GM19328 (cell line): ENCODE measurements around the gene DENND1A.
"Not testable (repeated sequence)": the region's sequence is repeated elsewhere in the genome, so short reads cannot be mapped to it uniquely, and the experiment has no call there.

Source experiments
- ATAC-seq: cut with Tn5 transposase; IDR thresholded peaks from one replicate; pipeline ENCODE4 v1.9.1; 2021; ENCODE audit warnings: mild to moderate bottlenecking, moderate library complexity; ENCODE audit not compliant: unreplicated experiment

DENND1A gene

GRCh38 chr9:123825342-123826060, 104.4 kb downstream of the DENND1A start:
- no peak for ATAC-seq

DNA sequence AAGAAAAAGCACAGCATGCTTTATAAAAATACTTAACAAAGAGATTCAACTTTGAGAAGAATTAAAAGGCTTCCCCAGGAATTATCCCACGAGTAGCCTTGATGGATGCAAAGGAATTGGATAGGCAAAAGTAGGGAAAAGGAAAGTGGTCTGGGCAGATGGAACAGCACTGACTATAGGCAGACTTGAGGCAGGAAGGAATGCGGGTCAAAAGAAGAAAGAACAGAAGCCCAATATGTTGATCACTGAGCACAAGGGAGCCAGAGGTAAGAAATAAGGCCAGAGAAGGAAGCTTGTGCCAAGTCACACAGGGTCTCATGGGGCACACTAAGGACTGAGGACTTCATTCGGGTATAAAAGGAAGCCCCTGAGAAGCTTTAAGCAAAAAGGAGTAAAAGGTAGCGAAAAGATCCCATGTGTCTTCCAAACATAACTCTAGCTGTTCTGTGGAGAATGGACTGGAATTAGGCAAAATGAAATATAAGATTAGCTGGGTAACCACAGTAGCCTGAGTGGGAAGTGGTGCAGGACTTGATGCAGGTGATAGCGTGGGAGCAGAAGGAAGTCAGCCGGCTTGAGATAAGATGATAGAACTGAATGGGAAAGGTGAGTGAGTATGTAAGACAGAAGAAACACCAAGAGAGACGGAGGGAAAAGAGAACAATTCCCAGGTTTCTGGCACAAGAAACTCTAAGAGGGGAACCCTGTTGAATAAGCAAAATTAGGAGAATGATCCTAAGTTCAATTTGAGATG, 106.6 kb downstream of the DENND1A start:
- no peak for ATAC-seq

DNA sequence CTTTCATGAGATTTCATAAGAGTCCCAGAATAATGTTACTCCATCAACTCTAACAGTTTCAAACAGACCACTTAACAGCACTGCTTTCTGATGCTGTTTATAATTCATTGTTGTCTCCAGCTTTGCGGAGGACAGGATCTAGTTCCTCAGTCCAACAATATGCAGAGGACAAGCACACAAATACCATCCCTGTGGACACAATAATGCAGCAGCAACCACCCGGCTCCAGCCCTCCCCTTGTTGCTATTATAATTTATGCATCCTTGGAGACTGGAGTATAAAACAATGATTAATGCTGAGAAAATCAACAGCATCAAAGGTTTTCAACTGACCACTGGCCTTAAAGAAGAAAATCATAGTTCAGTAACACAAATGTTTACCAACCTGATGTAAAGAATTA, 108.3 kb downstream of the DENND1A start:
- ATAC-seq, result no peak

- no peak for ATAC-seq
Measured at GRCh38 chr9:123820139-123820538, 109.8 kb downstream of the DENND1A start.

DNA sequence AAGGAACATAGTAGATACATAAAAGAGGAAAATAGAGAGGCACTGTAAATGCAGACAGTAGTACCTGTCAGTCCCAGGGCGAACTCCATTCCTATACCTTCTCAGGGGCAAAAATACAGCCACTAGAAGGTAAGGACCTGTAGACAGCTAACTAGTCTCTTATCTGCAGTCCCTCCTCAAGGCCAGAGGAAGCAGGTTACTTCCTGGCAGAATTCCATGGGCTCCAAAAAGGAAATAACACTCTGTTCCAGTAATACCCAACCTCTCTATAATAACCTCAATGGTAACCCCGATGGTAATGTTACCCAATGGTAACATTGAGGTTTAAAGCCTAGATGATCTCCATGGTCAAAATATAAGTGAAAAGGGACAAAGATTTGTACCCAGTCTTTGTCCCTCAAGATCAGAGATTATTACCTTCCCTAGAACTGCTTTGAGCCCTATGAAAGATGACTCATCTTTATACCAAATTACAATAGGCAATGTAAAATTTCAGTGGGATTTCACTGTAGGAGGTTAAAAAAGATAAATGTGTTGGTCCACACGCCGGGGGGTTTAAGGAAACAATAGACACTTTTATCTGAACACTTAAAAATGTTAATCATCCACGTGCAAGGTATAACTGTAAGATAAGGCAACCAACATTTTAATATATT, 113.0 kb downstream of the DENND1A start:
- ATAC-seq, result no peak

DNA sequence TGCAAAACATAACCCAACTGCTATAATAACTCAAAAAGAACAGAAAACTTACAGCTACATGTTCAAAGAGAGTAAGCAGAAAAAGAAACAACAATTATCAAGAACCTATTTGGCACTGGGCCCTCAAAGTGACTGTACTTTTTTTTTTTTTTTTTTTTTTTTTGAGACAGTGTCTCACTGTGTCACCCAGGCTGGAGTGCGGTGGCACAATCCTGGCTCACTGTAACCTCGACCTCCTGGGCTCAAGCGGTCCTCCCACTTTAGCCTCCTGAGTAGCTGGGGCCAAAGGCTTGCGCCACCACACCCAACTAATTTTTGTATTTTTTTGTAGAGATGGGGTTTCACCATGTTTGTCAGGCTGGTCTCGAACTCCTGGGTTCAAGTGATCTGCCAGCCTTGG, 114.1 kb downstream of the DENND1A start:
- ATAC-seq, result not testable (repeated sequence)

DNA sequence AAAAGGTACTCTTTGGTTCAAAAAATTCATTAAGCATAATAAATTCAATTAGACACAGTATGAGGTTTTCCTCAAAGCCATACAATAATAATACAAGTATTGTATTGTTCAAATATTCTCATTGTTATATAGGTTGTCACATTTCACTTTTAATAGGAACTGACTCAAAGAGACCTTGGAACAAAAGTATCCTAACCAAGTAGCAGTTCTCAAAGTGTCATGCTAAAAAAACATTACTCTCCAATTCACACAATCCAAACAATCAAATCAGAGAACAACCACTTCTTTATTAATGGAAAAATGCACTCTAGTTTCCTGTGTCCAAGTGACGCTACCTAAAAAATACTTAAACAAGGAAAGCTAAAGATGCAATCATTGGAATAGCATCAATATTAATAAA, 115.4 kb downstream of the DENND1A start:
- no peak for ATAC-seq

- ATAC-seq, result no peak
Measured at GRCh38 chr9:123812984-123813383, 116.9 kb downstream of the DENND1A start.

DNA sequence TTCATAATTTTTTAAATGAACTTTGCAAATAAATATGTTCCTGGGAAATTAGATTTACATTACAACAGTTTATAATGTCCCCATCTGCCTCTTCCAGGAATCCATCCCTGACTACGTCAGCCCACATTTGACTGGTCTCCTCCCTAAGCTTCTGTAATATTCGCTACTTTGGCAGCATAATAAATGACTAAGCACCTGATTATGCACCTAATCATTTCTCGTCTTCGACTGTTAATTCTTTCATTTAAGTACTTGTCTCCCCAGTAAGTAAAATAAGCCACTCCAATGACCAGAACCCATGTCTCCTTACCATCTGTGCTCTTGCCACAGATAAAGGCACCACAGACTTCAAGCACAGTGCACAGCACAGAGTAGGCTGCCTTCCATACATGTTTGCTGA, 122.7 kb downstream of the DENND1A start:
- no peak for ATAC-seq

DNA sequence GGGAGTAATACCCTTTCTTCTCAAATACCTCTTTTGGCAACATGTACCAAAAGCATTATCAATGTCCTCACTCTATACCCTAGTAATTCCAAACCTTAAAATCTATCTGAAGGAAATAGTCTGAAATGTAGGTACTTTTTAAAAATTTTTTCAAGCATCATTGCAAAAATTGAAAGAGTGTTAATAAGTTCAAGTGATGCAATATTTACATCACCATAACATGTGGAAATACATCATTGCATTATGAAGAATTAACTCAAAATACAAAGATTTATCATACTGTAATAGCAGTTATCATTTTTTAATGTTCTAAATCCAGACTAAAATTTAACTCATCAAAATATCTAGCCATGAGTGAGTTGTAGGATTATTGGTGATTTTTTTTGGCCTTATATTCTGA, 123.1 kb downstream of the DENND1A start:
- ATAC-seq, result no peak

DNA sequence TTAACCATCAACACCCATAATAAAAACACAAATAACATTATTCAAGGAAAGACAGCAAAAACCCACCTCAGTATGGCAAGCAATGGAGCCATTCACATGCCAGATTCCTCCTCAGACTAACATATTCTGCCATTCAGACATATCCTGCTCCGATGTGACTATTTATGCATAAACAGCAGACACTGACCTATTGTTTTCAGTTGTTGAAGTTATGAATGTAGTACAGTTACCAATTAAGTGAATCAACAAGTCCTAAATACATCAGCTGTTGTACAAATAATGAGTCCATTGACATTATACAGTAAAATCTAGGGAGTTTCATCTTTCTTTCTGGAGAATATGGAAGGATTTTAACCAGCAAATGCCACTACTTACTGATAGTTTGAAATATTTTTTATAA, 131.7 kb downstream of the DENND1A start:
- no peak for ATAC-seq

- ATAC-seq, result no peak
Measured at GRCh38 chr9:123796618-123797484, 133.1 kb downstream of the DENND1A start.

- ATAC-seq, result no peak
Measured at GRCh38 chr9:123796094-123796493, 133.8 kb downstream of the DENND1A start.

DNA sequence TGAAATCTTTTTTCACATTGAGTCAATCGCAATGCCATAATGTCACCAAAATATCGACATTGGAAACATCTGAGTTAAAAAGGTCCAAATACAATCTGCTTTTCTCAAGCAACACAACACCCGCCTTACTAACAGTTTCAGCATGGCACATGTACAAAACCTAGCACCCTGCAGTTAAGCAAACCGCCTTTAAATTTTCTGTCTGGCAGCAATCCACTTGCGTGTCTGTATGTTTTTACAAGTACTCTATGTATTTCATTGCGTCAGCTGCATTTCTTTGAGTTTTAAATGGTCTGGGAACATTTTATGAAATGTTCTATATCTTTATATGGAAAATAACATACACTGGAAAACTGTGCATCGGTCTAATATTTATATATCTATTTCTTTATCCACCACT, 134.6 kb downstream of the DENND1A start:
- no peak for ATAC-seq

DNA sequence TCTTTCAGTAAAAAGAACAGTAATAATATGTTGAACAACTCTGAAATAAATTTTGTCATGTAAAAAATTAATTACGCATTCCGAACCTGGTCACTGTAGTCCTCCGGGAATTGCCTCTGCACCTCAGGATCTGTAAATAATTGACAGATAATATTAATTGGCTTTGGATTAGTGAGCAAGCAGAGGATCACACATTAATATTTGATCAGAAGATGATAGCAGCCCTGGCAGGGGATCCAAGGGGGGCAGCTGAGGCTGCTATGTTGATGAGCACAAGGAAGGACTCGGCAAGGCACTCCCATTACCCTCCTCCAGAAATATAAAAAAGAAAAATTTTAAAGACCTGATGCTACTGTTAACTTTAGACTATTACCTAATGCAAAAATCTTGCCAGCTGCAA, 137.4 kb downstream of the DENND1A start:
- ATAC-seq, result no peak

- ATAC-seq, result no peak
Measured at GRCh38 chr9:123789554-123790292, 140.2 kb downstream of the DENND1A start.

DNA sequence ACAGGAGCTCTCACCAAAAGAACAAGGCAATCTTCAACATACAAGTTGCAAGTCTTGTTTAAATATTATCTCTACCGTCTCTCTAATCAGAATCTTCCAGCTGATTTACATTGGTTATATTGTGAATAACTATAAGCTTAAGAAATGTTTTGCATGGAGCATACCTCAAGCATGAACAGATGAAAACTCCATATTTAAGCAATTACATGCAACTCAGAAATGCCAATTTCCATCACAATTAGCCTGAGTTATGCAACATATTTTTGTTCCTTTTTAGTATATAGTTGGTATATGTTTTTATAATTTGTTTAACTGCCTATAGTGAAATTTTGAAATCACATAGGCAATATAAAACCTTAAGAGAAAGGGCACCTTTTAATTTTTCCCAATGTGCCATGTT, 142.5 kb downstream of the DENND1A start:
- no peak for ATAC-seq

- no peak for ATAC-seq
Measured at GRCh38 chr9:123784518-123784917, 145.4 kb downstream of the DENND1A start.

DNA sequence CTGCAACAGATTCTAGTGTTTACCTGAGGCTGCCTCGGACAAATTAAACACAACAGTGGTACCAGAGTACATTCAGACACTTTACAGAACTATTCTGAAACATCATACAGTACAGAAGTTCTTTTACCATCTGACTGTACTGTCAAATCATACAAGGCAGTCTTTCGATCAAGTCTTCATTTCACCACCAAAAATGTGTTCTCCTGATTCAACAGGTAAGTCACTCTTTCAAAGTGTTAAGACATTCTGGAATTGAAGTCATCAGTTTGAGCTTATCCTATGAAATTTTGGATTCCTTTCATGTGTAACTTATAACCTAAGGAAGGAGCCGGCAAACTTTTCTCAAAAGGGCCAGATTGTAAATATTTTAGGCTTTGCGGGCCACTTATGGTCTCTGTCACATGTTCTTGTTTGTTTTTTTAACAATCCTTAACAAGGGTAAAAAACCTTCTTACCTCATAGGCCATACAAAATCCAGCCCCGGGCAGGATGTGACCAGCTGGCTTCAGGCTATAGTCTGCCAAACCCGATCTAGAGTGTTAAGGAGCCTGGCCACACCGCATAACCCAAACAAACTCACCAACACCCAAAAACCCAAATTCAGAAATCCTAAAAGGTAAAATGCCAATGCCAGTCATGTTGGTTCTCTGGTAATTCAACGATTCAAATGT, 151.6 kb downstream of the DENND1A start:
- no peak for ATAC-seq
